GM19023 (cell line): Measurements from ENCODE around the gene CYP4A22.
"Not testable (repeated sequence)": the region's sequence is repeated elsewhere in the genome, so short reads cannot be mapped to it uniquely, and the experiment has no call there.

Experiments
- ATAC-seq: cut with Tn5 transposase; IDR thresholded peaks from one replicate; pipeline ENCODE4 v1.9.1; 2021; ENCODE audit warnings: mild to moderate bottlenecking, moderate library complexity; ENCODE audit not compliant: unreplicated experiment

Gene CYP4A22

DNA sequence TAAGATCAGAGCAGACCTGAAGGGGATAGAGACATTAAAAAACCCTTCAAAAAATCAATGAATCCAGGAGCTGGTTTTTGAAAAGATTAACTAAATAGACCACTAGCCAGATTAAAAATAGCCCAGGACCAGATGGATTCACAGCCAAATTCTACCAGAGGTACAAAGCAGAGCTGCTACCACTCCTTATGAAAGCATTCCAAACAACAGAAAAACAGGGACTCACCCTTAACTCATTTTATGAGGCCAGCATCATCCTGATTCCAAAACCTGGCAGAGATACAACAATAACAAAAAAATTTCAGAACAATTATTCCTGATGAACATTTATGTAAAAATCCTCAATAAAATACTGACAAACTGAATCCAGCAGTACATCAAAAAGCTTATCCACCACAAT, 19.2 kb downstream of the CYP4A22 start:
- ATAC-seq: not testable (repeated sequence)

GRCh38 chr1:47157957-47158356, 20.7 kb downstream of the CYP4A22 start:
- not testable (repeated sequence) for ATAC-seq

- no peak for ATAC-seq
Measured at GRCh38 chr1:47160716-47161115, 23.5 kb downstream of the CYP4A22 start.

DNA sequence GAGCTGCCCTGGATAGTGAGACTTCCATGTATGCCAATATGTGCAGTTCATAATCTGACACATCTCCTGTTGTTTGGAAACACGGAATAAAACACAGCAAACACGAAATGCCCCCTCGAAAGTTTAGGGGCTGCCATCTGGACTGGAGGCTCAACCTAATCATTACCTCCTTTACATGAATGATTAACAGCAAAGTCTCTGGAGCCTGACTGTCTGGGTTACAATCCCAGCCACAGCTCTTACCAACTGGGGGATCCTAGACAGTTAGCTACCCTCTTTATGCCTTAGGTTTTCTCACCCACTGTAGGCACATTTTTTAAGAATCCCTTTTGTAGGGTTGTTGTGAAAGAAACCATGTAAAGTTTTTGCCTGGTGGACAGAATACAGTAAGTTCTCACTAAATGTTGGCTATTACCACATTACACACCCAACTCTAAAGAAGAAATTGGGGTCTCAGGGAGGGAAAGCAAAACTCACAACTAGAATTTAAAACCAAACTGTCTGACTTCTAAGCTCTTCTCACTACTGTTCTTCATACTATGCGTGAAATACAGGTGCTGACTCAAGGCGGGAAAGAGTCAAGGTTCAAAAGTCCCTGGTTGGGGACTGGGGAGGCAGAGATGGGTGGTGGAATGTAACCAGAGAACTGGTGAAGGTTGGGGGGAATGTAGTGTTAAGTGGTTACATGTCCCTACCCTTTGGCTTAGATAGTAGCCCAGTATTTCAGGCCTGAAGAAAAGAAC, 24.2 kb downstream of the CYP4A22 start:
- ATAC-seq: no peak

- no peak for ATAC-seq
Measured at GRCh38 chr1:47164552-47164951, 27.3 kb downstream of the CYP4A22 start.

DNA sequence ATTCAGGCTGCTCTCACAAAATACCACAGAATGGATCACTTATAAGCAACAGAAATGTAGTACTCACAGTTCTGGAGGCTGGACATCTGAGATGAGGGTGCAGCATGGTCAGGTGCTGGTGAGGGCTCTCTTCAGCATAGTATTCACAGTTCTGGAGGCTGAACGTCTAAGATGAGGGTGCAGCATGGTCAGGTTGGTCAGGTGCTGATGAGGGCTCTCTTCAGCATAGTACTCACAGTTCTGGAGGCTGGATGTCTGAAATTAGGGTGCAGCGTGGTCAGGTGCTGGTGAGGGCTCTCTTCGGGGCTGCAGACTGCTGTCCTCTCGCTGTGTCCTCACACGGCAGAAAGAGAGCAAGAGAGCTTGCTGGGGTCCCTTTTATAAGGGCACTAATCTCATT, 35.5 kb downstream of the CYP4A22 start:
- no peak for ATAC-seq

GRCh38 chr1:47174656-47175020, 37.4 kb downstream of the CYP4A22 start:
- no peak for ATAC-seq

DNA sequence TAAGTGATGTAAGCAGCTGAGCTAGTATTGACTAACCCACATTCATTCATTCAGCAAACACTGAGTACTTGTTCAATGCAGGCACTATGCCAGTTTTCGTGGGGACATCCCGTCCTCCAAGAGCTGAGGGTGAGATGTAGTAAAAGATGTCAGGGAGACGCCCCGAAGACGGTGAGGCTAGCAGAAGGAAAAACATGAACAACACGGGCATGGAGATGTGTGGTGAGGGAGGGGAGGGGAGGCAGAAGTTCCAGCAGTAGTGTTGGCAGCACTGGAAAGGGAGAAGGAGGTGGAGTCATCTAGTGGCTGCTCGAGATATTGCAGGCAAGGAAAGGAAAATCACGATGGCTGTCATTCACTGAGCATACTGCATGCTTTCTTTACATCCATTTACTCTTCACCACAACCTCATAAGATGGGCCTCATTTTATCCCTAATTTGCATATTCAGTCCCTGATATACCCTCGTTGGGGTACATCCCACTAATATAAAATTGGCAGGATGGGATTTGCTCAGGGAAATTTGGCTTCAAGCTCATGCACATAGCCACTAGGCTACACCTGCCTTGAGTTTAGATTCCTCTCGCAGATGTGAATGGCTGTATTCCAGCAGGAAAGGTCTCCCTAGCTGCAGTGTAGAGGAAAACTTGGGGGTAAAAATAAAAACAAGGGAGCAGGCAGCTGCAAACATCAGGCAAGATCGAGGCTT, 38.1 kb downstream of the CYP4A22 start:
- ATAC-seq: no peak

- ATAC-seq: no peak
Measured at GRCh38 chr1:47178020-47178419, 40.8 kb downstream of the CYP4A22 start.

GRCh38 chr1:47178654-47179016, 41.4 kb downstream of the CYP4A22 start:
- ATAC-seq: no peak

GRCh38 chr1:47179017-47179987, 42.1 kb downstream of the CYP4A22 start:
- peak; percentile 80 for ATAC-seq

GRCh38 chr1:47179988-47180563, 42.8 kb downstream of the CYP4A22 start:
- ATAC-seq: no peak

DNA sequence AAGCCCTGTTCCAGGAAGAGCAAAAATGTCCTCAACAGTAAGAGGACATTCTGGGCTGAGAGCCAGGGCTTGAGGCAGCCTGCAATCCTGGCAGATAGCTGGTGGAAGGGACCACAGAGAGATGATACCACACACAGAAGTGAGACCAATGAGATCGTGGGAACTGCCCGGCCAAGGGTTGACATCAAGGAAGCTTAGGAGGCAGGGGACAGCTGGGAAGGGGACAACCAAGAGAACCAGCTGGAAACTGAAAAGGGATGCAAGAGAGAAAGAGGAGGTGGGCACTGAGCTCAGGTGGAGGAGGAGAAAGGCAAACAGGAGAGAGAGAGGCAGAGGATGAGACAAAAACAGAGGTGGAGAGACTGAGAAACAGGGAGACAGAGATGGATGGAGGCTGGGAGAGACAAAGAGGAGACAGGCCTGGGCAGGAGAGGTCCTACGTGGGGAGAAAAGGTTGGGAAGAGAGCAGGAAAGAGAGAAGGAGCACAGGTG, 43.4 kb downstream of the CYP4A22 start:
- no peak for ATAC-seq

DNA sequence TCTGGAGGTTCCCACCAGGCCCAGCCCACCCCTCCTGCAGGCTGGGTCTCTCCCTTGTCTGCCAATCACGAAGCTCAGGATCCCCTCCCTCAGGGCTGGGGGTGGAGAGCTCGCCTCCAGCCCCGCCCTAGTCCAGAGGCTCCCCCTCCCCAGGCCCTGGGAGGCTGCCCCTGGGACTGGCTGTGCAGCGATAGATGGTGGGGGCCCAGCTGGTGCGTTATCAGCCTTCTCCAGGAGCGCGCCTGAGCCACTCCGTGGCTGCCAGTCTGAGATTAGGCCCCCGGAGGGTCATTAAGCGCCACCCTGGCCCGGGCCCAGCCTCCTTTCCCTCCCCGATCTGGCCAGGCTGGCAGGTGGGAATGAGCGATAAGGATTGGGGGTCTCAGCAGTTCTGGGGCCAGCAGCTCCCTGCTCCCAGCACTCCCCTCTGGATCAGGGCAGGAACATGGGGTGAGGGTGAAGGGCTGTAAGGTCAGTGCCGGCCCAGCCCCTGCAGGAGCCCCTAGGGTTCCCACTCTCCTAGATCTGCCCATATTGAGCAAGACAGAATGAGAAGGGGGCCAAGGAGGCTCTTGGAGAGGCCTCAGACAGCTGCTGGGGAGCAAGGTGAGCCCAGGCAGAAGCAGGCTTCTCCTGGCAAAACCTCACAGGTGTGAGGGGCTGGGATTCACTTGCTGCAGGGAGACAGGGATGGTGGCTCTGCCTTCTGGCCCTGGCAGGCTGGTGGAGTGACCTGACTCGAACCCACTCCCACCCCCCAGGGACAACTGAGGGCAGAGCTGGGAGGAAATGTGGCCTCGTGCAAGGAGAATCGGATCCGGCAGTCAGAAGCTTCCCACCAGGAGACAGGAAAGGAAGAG, 44.1 kb downstream of the CYP4A22 start:
- no peak for ATAC-seq

GRCh38 chr1:47181955-47182675, 44.9 kb downstream of the CYP4A22 start:
- no peak for ATAC-seq

DNA sequence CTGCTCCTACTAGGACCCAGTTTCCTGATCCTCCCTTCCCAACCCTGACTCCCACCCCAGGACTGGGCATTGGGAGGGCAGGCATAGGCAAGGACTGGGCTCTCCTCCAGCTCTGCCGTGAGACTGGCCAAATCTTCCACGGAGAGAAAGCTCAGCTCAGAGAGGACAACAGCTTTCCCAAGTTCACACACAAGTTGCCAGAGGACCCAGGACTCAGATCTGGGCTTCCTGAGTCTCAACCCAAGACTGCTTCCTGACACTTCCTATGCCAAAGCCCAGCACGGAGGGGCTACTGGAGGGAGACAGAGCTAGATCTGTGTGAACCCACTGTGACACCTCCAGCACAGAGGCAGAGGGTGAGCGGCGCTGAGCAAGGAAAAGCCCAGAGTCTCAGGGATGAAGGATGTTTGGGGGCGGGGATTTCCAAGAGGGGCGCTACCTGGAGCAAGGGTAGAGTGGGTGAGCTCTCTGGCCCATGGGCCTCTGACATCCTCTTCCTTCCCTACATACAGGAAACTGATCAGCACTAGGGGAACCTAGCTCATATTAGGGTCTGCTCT, 45.5 kb downstream of the CYP4A22 start:
- ATAC-seq: no peak

DNA sequence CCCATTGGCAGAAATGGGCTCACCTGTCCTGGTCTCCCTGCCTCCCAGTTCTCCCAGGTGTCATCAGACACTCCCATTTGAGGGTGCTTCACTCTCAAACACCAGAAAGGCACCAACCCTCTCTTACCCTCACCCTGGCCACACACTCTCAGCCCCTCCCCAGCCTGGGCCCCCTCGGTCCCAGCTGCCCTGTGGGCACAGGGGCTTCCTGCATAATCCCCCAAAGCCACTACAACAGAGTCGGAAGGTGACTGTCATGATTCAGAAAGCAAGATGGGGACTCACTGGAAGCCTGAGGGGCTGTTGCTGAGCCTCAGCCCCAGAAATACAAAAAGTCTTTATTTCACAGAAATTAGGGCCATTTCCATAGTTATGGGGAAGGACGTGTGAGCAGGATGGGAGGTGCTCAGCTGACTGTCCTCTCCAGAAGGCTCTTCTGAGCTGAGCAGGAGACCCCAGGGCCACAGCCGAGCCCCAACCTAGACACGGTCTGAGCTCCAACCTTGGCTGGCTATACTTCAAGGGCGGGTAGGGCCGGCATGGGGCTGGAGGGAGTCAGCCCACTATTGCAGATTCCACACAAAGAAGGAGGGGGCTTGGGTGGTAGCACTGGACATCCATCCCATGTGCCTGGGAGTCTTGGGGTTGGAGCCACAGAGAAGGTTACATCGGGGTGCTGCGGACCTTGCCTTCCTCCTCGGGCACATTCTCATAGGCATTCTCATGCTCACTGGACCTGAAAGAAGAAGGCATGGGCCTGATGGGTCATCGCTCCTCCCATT, 46.3 kb downstream of the CYP4A22 start:
- ATAC-seq: no peak

DNA sequence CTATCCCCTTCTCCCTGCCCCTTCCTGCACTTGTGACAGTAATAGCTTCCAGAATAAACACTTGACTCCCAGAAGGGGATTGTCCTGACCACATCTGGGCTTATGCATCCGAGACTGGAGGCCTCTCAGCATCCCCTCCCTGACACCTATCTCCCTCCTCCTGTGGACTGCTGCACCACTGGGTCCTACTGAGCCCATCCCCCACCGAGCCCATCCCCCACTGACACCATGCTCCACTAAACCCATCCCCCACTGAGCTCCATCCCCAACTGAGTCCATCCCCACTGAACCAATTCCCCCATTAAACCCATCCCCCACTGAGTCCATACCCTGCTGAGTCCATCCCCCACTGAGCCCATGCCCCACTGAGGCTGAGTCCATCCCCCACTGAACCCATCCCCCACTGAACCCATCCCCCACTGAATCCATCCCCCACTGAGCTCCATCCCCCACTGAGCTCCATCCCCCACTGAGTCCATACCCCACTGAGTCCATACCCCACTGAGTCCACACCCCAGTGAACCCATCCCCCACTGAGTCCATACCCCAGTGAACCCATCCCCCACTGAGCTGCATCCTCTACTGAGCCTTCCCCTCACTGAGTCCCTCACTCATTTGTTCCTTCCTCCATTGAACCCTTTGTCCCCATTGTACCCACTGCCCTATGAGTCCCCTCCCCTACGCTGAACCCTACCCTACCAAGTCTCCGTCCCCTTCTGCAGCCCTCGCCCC, 47.0 kb downstream of the CYP4A22 start:
- no peak for ATAC-seq
